ENCODE results near the gene KCNIP4. TPM values are rescaled to one million over a fixed set of nuclear protein-coding genes. Genes with fewer than 3 reads are reported as not detected.

Gene KCNIP4
- total and polyA plus RNA-seq, 2 experiments from 2014 or later: 0.14 to 0.63 TPM

DNA sequence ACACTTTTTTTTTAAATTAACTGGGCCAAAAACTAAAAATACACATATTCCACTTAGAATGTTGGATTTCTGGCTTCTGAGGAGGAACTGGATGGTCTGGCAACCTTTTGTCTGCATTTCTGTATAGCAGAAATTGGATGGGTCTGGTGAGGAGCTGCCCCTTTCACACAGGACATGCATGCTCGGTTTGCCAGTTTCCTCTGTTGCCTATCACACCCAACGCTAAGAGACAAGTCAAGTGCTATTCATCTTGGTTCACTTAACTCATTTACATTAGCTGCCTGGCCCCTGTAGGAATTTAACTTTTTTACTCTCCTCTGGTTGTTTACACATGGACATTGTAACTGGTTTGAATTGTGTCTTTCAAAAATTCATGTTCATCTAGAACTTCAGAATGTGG lies 1052.6 kb downstream of the KCNIP4 start:
- Mint-ChIP-seq H3K4me3 (no peak overlapping the region), H3K27me3 (ENCODE audit: insufficient read depth, low read depth, poor library complexity) (no peaks in the 10 kb centered on the region), H3K27ac (no peak overlapping the region), H3K9me3 (no peaks in the 10 kb centered on the region), H3K4me1 (no peaks in the 10 kb centered on the region), H3K36me3 (ENCODE audit: low read depth) (no peaks in the 10 kb centered on the region)
- H2AFZ ChIP-seq: peak overlapping the region; percentile 56; the same call in 1 of the 2 replicates
- TF ChIP-seq, protein P1, sequence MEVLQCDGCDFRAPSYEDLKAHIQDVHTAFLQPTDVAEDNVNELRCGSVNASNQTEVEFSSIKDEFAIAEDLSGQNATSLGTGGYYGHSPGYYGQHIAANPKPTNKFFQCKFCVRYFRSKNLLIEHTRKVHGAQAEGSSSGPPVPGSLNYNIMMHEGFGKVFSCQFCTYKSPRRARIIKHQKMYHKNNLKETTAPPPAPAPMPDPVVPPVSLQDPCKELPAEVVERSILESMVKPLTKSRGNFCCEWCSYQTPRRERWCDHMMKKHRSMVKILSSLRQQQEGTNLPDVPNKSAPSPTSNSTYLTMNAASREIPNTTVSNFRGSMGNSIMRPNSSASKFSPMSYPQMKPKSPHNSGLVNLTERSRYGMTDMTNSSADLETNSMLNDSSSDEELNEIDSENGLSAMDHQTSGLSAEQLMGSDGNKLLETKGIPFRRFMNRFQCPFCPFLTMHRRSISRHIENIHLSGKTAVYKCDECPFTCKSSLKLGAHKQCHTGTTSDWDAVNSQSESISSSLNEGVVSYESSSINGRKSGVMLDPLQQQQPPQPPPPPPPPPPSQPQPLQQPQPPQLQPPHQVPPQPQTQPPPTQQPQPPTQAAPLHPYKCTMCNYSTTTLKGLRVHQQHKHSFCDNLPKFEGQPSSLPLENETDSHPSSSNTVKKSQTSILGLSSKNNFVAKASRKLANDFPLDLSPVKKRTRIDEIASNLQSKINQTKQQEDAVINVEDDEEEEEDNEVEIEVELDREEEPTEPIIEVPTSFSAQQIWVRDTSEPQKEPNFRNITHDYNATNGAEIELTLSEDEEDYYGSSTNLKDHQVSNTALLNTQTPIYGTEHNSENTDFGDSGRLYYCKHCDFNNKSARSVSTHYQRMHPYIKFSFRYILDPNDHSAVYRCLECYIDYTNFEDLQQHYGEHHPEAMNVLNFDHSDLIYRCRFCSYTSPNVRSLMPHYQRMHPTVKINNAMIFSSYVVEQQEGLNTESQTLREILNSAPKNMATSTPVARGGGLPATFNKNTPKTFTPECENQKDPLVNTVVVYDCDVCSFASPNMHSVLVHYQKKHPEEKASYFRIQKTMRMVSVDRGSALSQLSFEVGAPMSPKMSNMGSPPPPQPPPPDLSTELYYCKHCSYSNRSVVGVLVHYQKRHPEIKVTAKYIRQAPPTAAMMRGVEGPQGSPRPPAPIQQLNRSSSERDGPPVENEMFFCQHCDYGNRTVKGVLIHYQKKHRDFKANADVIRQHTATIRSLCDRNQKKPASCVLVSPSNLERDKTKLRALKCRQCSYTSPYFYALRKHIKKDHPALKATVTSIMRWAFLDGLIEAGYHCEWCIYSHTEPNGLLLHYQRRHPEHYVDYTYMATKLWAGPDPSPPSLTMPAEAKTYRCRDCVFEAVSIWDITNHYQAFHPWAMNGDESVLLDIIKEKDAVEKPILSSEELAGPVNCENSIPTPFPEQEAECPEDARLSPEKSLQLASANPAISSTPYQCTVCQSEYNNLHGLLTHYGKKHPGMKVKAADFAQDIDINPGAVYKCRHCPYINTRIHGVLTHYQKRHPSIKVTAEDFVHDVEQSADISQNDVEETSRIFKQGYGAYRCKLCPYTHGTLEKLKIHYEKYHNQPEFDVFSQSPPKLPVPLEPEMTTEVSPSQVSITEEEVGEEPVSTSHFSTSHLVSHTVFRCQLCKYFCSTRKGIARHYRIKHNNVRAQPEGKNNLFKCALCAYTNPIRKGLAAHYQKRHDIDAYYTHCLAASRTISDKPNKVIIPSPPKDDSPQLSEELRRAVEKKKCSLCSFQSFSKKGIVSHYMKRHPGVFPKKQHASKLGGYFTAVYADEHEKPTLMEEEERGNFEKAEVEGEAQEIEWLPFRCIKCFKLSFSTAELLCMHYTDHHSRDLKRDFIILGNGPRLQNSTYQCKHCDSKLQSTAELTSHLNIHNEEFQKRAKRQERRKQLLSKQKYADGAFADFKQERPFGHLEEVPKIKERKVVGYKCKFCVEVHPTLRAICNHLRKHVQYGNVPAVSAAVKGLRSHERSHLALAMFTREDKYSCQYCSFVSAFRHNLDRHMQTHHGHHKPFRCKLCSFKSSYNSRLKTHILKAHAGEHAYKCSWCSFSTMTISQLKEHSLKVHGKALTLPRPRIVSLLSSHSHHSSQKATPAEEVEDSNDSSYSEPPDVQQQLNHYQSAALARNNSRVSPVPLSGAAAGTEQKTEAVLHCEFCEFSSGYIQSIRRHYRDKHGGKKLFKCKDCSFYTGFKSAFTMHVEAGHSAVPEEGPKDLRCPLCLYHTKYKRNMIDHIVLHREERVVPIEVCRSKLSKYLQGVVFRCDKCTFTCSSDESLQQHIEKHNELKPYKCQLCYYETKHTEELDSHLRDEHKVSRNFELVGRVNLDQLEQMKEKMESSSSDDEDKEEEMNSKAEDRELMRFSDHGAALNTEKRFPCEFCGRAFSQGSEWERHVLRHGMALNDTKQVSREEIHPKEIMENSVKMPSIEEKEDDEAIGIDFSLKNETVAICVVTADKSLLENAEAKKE (CRISPR knock-in tag; IDR thresholded peaks at IDR 0.05): no peak
- TF ChIP-seq EZH2phosphoT487 (IDR thresholded peaks at IDR 0.05; ENCODE audit: unreplicated experiment) (no peak), POLR2AphosphoS5 (IDR thresholded peaks at IDR 0.05; ENCODE audit: low read depth) (no peak), ZNF114 (CRISPR knock-in tag; IDR thresholded peaks at IDR 0.05) (no peak), STAT1 (IDR thresholded peaks at IDR 0.05; ENCODE audit: unreplicated experiment) (no peak), JUNB (IDR thresholded peaks at IDR 0.05; ENCODE audit: unreplicated experiment) (no peak), CREB1 (CRISPR knock-in tag; IDR thresholded peaks at IDR 0.05; ENCODE audit: low read depth) (no peak), EZH2 (IDR thresholded peaks at IDR 0.05; ENCODE audit: low read depth, unreplicated experiment) (no peak), ZNF331 (CRISPR knock-in tag; IDR thresholded peaks at IDR 0.05; ENCODE audit: low read depth) (no peak), NANOG (IDR thresholded peaks at IDR 0.05; ENCODE audit: borderline replicate concordance) (no peak), ETS1 (IDR thresholded peaks at IDR 0.05) (no peak)
- TF ChIP-seq, protein P2, sequence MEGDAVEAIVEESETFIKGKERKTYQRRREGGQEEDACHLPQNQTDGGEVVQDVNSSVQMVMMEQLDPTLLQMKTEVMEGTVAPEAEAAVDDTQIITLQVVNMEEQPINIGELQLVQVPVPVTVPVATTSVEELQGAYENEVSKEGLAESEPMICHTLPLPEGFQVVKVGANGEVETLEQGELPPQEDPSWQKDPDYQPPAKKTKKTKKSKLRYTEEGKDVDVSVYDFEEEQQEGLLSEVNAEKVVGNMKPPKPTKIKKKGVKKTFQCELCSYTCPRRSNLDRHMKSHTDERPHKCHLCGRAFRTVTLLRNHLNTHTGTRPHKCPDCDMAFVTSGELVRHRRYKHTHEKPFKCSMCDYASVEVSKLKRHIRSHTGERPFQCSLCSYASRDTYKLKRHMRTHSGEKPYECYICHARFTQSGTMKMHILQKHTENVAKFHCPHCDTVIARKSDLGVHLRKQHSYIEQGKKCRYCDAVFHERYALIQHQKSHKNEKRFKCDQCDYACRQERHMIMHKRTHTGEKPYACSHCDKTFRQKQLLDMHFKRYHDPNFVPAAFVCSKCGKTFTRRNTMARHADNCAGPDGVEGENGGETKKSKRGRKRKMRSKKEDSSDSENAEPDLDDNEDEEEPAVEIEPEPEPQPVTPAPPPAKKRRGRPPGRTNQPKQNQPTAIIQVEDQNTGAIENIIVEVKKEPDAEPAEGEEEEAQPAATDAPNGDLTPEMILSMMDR (conservative IDR thresholded peaks at IDR 0.05; ENCODE audit: low read depth in 2 of 2): no peak
- TF ChIP-seq, protein P3, sequence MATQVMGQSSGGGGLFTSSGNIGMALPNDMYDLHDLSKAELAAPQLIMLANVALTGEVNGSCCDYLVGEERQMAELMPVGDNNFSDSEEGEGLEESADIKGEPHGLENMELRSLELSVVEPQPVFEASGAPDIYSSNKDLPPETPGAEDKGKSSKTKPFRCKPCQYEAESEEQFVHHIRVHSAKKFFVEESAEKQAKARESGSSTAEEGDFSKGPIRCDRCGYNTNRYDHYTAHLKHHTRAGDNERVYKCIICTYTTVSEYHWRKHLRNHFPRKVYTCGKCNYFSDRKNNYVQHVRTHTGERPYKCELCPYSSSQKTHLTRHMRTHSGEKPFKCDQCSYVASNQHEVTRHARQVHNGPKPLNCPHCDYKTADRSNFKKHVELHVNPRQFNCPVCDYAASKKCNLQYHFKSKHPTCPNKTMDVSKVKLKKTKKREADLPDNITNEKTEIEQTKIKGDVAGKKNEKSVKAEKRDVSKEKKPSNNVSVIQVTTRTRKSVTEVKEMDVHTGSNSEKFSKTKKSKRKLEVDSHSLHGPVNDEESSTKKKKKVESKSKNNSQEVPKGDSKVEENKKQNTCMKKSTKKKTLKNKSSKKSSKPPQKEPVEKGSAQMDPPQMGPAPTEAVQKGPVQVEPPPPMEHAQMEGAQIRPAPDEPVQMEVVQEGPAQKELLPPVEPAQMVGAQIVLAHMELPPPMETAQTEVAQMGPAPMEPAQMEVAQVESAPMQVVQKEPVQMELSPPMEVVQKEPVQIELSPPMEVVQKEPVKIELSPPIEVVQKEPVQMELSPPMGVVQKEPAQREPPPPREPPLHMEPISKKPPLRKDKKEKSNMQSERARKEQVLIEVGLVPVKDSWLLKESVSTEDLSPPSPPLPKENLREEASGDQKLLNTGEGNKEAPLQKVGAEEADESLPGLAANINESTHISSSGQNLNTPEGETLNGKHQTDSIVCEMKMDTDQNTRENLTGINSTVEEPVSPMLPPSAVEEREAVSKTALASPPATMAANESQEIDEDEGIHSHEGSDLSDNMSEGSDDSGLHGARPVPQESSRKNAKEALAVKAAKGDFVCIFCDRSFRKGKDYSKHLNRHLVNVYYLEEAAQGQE (IDR thresholded peaks at IDR 0.05; ENCODE audit: unreplicated experiment): no peak
- no peak overlapping the region for H3K27ac ChIP-seq (ENCODE audit: low read depth)
- H3K4me2 ChIP-seq: no peak overlapping the region
- no peak for DNase-seq (ENCODE audit: low spot score)
- ATAC-seq: no peak
- H3K4me1 ChIP-seq (ENCODE audit: insufficient read depth): no peaks in the 10 kb centered on the region
- H3K9me2 ChIP-seq (ENCODE audit: insufficient read depth): 0 out of 2 replicates have a peak, but pooled peaks cover 7% of the 10 kb centered on the region
- H3F3A ChIP-seq (replicated peaks; ENCODE audit: low read depth): no peaks in the 10 kb centered on the region
- no peaks in the 10 kb centered on the region for H3K79me2 ChIP-seq (replicated peaks; ENCODE audit: insufficient read depth)
- H3K27me3 ChIP-seq (ENCODE audit: insufficient read depth): no peaks in the 10 kb centered on the region
- no peaks in the 10 kb centered on the region for H3K36me3 ChIP-seq (ENCODE audit: insufficient read depth)
- no peak overlapping the region for H3K4me3 ChIP-seq
- no peaks in the 10 kb centered on the region for H4K20me1 ChIP-seq (replicated peaks; ENCODE audit: insufficient read depth)
